Liver (tissue), 9 donors: ENCODE measurements around the gene FNDC1. TPM values are rescaled to one million over a fixed set of nuclear protein-coding genes. Genes with fewer than 3 reads are reported as not detected.

Source experiments
- DNase-seq: peaks from one replicate; pipeline ENCODE4 v3.0.0-alpha.2; 2017; ENCODE audit warnings: low spot score
- H3K27ac ChIP-seq, 2 donors: one replicate each; pipeline ENCODE4 v1.7.0; 2013; ENCODE audit warnings: inconsistent platforms in 2 of 2, low read length in 2 of 2, control low read depth in 1 of 2, low read depth in 1 of 2, mild to moderate bottlenecking in 1 of 2
- H3K27me3 ChIP-seq, 4 donors: one replicate each; pipeline versions ENCODE4 v1.6.1 to v1.7.0; 2013; ENCODE audit warnings: low read length in 3 of 4, inconsistent platforms in 1 of 4, mild to moderate bottlenecking in 1 of 4, moderate library complexity in 1 of 4; ENCODE audit not compliant: control insufficient read depth in 4 of 4, insufficient read depth in 4 of 4
- H3K36me3 ChIP-seq, 4 donors: one replicate each; pipeline versions ENCODE4 v1.6.1 to v1.7.0; 2013; ENCODE audit warnings: low read length in 3 of 4, mild to moderate bottlenecking in 3 of 4, low read depth in 1 of 4, moderate library complexity in 1 of 4; ENCODE audit not compliant: control insufficient read depth in 4 of 4, insufficient read depth in 3 of 4
- H3K4me1 ChIP-seq, 4 donors: one replicate each; pipeline versions ENCODE4 v1.6.1 to v1.7.0; 2013; ENCODE audit warnings: low read length in 3 of 4, mild to moderate bottlenecking in 3 of 4, moderate library complexity in 1 of 4; ENCODE audit not compliant: control insufficient read depth in 4 of 4, insufficient read depth in 4 of 4
- H3K4me3 ChIP-seq, 3 donors: one replicate each; pipeline versions ENCODE4 v1.6.1 to v1.7.0; 2013; ENCODE audit warnings: low read length in 3 of 3, control low read depth in 1 of 3, low read depth in 1 of 3, mild to moderate bottlenecking in 1 of 3
- H3K9ac ChIP-seq, 2 donors: one replicate each; pipeline ENCODE4 v1.7.0; 2013; ENCODE audit warnings: low read length in 2 of 2, mild to moderate bottlenecking in 2 of 2, moderate library complexity in 2 of 2, control low read depth in 1 of 2, low read depth in 1 of 2
- H3K9me3 ChIP-seq, 4 donors: one replicate each; pipeline versions ENCODE4 v1.6.1 to v1.7.0; 2013; ENCODE audit warnings: low read length in 3 of 4; ENCODE audit not compliant: control insufficient read depth in 4 of 4
- EGR1 ChIP-seq, 2 donors: IDR thresholded peaks; 2 replicates each; pipeline ENCODE4 v1.6.1; 2016 to 2018; ENCODE audit warnings: antibody characterized with exemption in 2 of 2, low read depth in 2 of 2
- FOXA1 ChIP-seq: IDR thresholded peaks from 2 replicates; pipeline ENCODE4 v1.6.1; 2016; ENCODE audit warnings: antibody characterized with exemption
- FOXA2 ChIP-seq: IDR thresholded peaks from 2 replicates; pipeline ENCODE4 v1.6.1; 2016; ENCODE audit warnings: antibody characterized with exemption
- GABPA ChIP-seq, 2 donors: IDR thresholded peaks in 1 of 2; conservative IDR thresholded peaks in 1 of 2; 2 replicates each; pipeline ENCODE4 v1.6.1; 2016; ENCODE audit warnings: antibody characterized with exemption in 2 of 2, mild to moderate bottlenecking in 1 of 2, moderate library complexity in 1 of 2
- HNF4A ChIP-seq, 2 donors: conservative IDR thresholded peaks; 2 replicates each; pipeline ENCODE4 v1.6.1; 2016; ENCODE audit warnings: antibody characterized with exemption in 2 of 2, mild to moderate bottlenecking in 2 of 2
- HNF4G ChIP-seq: IDR thresholded peaks from 2 replicates; pipeline ENCODE4 v1.6.1; 2016; ENCODE audit warnings: antibody characterized with exemption
- JUND ChIP-seq, 2 donors: IDR thresholded peaks; 2 replicates each; pipeline ENCODE4 v1.6.1; 2016; ENCODE audit warnings: antibody characterized with exemption in 2 of 2
- MAX ChIP-seq: IDR thresholded peaks from 2 replicates; pipeline ENCODE4 v1.6.1; 2016; ENCODE audit warnings: antibody characterized with exemption
- NR2F2 ChIP-seq: IDR thresholded peaks from 2 replicates; pipeline ENCODE4 v1.6.1; 2016; ENCODE audit warnings: antibody characterized with exemption
- RAD21 ChIP-seq, 2 donors: IDR thresholded peaks; 2 replicates each; pipeline ENCODE4 v1.6.1; 2016; ENCODE audit warnings: antibody characterized with exemption in 2 of 2, mild to moderate bottlenecking in 2 of 2
- REST ChIP-seq: IDR thresholded peaks from 2 replicates; pipeline ENCODE4 v1.6.1; 2016; ENCODE audit warnings: antibody characterized with exemption, mild to moderate bottlenecking
- RXRA ChIP-seq, 2 donors: IDR thresholded peaks; 2 replicates each; pipeline ENCODE4 v1.6.1; 2017 to 2018; ENCODE audit warnings: antibody characterized with exemption in 2 of 2, mild to moderate bottlenecking in 1 of 2
- SP1 ChIP-seq: IDR thresholded peaks from 2 replicates; pipeline ENCODE4 v1.6.1; 2018; ENCODE audit warnings: antibody characterized with exemption, mild to moderate bottlenecking
- TAF1 ChIP-seq: conservative IDR thresholded peaks from 2 replicates; pipeline ENCODE4 v1.6.1; 2016; ENCODE audit warnings: antibody characterized with exemption, mild to moderate bottlenecking
- YY1 ChIP-seq: IDR thresholded peaks from 2 replicates; pipeline ENCODE4 v1.6.1; 2016; ENCODE audit warnings: antibody characterized with exemption, mild to moderate bottlenecking
- ZBTB33 ChIP-seq: IDR thresholded peaks from 2 replicates; pipeline ENCODE4 v1.6.1; 2016; ENCODE audit warnings: antibody characterized with exemption
- WGBS: extraction: QIAGEN DNeasy Blood & Tissue Kit; methylation state at CpG from one replicate; pipeline ENCODE4 v1.1.7; 2013; 5-methylcytosine and 5-hydroxymethylcytosine counted together
- polyA plus RNA-seq, 2 donors: library from polyadenylated mRNA; stranded (reverse) in 1 of 2; unstranded in 1 of 2; fragments of 200-250 nt in 1 of 2; fragments of >200 nt in 1 of 2; fragmentation: Nextera tagmentation in 1 of 2; extraction: Ambion mirVana in 1 of 2; gene quantifications; one replicate each; pipeline versions ENCODE4 v1.2.1 to v1.2.3, GENCODE V29; 2013 to 2015
- total RNA-seq, 2 donors: library from RNA; depleted of rRNA; stranded (reverse); fragments of >200 nt; gene quantifications; one replicate each; pipeline ENCODE4 v1.2.3, GENCODE V29; 2014
- donor health status: healthy.
- donor health status: healthy.
- donor health status: healthy.
- donor health status: healthy.
- donor health status: healthy.

FNDC1 gene
- total and polyA plus RNA-seq, 4 donors = 0.10 to 0.47 (median 0.17) TPM; not detected in 1

- no peak for DNase-seq
- no peak for TF ChIP-seq EGR1 (IDR thresholded peaks at IDR 0.05; ENCODE audit: low read depth in 2 of 2)
- no peak for TF ChIP-seq FOXA1
- TF ChIP-seq HNF4A (conservative IDR thresholded peaks at IDR 0.05) = no peak
- no peak for TF ChIP-seq REST
- TF ChIP-seq RAD21 (IDR thresholded peaks at IDR 0.05) = no peak
- TF ChIP-seq HNF4G = no peak
- no peak for TF ChIP-seq TAF1
- TF ChIP-seq MAX = no peak
- no peak for TF ChIP-seq ZBTB33
- no peak for TF ChIP-seq YY1
- no peak for TF ChIP-seq GABPA (IDR thresholded peaks at IDR 0.05 in 1 of 2, conservative IDR thresholded peaks at IDR 0.05 in 1 of 2)
- Histone ChIP-seq H3K4me3 (no peak overlapping the region), H3K9ac (no peak overlapping the region), H3K27ac (no peak overlapping the region), H3K27me3 (peaks cover 0 to 2% (median 0%) of the 10 kb centered on the region in 4 donors), H3K9me3 (no peaks in the 10 kb centered on the region), H3K36me3 (no peaks in the 10 kb centered on the region), H3K4me1 (no peaks in the 10 kb centered on the region)
- WGBS = 71% methylated on average over 2 of the region's 2 CpGs
Observed at GRCh38 chr6:159142531-159142930, 26.7 kb upstream of the FNDC1 start.

- no peak overlapping the region for H3K27ac ChIP-seq
- peaks cover 0 to 1% (median 0%) of the 10 kb centered on the region in 4 donors for H3K4me1 ChIP-seq
- no peak for DNase-seq
- no peaks in the 10 kb centered on the region for H3K27me3 ChIP-seq
- no peak overlapping the region for H3K9ac ChIP-seq
- no peaks in the 10 kb centered on the region for H3K9me3 ChIP-seq
- H3K36me3 ChIP-seq = no peaks in the 10 kb centered on the region
- TF ChIP-seq REST (no peak), RXRA (IDR thresholded peaks at IDR 0.05) (no peak), JUND (IDR thresholded peaks at IDR 0.05) (no peak), EGR1 (IDR thresholded peaks at IDR 0.05; ENCODE audit: low read depth in 2 of 2) (no peak), FOXA2 (no peak), SP1 (no peak), NR2F2 (no peak), TAF1 (no peak)
- no peak overlapping the region for H3K4me3 ChIP-seq
- 81% methylated on average over 6 of the region's 6 CpGs for WGBS
Observed at GRCh38 chr6:159148641-159149040, 20.6 kb upstream of the FNDC1 start.
